Measurements from ENCODE around the gene CDC42SE2. TPM values are rescaled to one million over a fixed set of nuclear protein-coding genes. Genes with fewer than 3 reads are reported as not detected.

Gene CDC42SE2
- total RNA-seq, 1 donor, result 45.6 TPM

GRCh38 chr5:131353991-131354390 is 90.1 kb downstream of the CDC42SE2 start:
- no peak overlapping the region for H3K4me3 ChIP-seq (ENCODE audit: low read depth, low read length)
- DNase-seq (ENCODE audit: low read depth), result no peak
- TF ChIP-seq, protein P1, sequence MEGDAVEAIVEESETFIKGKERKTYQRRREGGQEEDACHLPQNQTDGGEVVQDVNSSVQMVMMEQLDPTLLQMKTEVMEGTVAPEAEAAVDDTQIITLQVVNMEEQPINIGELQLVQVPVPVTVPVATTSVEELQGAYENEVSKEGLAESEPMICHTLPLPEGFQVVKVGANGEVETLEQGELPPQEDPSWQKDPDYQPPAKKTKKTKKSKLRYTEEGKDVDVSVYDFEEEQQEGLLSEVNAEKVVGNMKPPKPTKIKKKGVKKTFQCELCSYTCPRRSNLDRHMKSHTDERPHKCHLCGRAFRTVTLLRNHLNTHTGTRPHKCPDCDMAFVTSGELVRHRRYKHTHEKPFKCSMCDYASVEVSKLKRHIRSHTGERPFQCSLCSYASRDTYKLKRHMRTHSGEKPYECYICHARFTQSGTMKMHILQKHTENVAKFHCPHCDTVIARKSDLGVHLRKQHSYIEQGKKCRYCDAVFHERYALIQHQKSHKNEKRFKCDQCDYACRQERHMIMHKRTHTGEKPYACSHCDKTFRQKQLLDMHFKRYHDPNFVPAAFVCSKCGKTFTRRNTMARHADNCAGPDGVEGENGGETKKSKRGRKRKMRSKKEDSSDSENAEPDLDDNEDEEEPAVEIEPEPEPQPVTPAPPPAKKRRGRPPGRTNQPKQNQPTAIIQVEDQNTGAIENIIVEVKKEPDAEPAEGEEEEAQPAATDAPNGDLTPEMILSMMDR (IDR thresholded peaks at IDR 0.05; ENCODE audit: insufficient read depth, low read length), result no peak

DNA sequence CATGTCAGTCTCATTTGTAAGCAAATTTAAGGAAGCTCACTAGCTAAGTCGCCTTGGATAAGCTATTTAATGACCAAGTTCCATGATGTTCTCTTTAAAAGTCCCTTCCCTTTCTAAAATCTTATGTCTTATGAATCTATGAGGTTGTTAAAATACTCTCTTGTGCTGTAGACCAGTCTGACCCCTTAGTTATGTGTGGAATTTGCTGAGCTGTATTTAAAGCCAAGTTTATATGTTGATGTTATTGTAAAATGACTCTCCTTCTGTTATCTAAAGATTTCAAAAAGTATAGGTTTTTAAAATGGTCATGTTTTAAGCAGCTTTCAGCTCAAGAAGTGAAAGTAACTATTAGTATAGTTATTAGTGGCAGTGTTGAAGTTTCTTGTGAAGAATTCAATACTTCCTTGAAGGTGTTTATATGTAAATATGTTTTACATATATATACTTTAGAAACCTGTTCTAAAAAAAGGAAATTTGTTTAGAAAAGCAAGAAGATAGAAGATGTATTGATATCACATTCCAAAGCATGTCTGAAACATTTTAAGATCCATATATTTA is 92.2 kb downstream of the CDC42SE2 start:
- H3K4me3 ChIP-seq (ENCODE audit: low read depth, low read length), result no peak overlapping the region

GRCh38 chr5:131356619-131357018 is 92.8 kb downstream of the CDC42SE2 start:
- no peak for DNase-seq (ENCODE audit: low read depth)
- no peak overlapping the region for H3K4me3 ChIP-seq (ENCODE audit: low read depth, low read length)
- TF ChIP-seq, protein P1 (IDR thresholded peaks at IDR 0.05; ENCODE audit: insufficient read depth, low read length), result no peak

More for the DNA sequence above, 92.2 kb downstream of the CDC42SE2 start:
- TF ChIP-seq, protein P1 (IDR thresholded peaks at IDR 0.05; ENCODE audit: insufficient read depth, low read length), result no peak
- DNase-seq (ENCODE audit: low read depth), result peak; percentile 51

- TF ChIP-seq, protein P1 (IDR thresholded peaks at IDR 0.05; ENCODE audit: insufficient read depth, low read length), result no peak
- no peak for DNase-seq (ENCODE audit: low read depth)
- no peak overlapping the region for H3K4me3 ChIP-seq (ENCODE audit: low read depth, low read length)
These were observed 94.1 kb downstream of the CDC42SE2 start for GRCh38 chr5:131357739-131358561.

DNA sequence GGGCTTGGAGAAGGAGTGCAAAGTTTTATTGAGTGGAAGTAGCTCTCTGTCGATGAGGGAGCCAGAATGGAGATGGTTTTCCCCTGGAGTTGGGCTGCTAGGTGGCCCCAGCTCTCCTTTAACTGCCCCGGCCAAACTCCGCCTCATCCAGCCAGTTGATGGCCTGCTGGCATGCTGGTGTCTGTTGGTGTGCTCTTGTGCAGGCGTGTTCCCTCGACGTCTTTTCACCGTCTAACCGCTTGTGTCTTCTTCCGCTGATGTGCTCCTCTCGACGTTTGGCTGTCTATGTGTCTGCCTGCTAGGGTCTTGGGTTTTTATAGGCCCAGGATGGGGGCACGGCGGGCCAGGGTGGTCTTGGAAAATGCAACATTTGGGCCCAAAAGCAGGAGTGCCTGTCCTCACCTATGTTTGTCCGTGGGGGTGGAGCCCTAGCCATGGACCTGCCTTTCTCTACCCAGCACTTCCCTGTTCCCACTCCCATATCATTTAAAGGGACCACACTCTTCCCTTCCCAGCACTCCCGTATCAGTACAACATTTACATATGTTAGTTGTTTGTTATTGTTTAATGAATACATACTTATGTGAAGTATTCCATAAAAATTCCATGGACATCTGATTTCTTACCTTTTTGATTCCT is 97.9 kb downstream of the CDC42SE2 start:
- TF ChIP-seq, protein P1 (IDR thresholded peaks at IDR 0.05; ENCODE audit: insufficient read depth, low read length), result no peak
- DNase-seq (ENCODE audit: low read depth), result no peak
- H3K4me3 ChIP-seq (ENCODE audit: low read depth, low read length), result no peak overlapping the region

DNA sequence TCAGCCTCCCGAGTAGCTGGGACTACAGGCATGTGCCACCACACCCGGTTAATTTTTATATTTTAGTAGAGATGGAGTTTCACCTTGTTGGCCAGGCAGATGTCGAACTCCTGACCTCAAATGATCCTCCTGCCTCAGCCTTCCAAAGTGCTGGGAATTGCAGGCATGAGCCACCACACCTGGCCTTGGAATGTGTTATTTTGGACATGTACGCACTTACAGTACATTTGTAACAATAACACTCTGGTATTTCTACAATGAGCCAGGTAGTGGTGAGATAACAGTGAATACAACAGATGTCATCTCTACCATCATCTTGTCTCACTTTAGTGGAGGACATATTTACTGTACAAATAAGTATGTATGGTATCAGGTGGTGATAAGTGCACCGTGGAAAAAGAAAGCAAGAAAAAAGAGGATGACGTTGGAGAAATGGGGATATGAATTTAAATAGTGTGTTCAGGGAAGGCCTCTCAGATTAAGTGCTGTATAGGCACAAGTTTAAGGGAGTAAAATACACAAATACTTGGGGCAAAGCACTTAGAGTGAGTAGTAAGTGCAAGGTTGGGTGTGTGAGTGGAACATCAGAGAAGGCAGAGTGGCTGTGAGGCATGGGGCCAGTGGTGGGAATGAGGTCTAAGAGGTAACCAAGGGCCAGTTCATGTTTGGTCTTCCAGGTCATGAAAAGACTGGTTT is 100.1 kb downstream of the CDC42SE2 start:
- TF ChIP-seq, protein P1 (IDR thresholded peaks at IDR 0.05; ENCODE audit: insufficient read depth, low read length), result no peak
- no peak for DNase-seq (ENCODE audit: low read depth)

More for the DNA sequence above, 100.1 kb downstream of the CDC42SE2 start:
- H3K4me3 ChIP-seq (ENCODE audit: low read depth, low read length), result no peak overlapping the region
